Keratinocyte (primary cell): Measurements from ENCODE around the gene DNAJC22. TPM values are rescaled to one million over a fixed set of nuclear protein-coding genes. Genes with fewer than 3 reads are reported as not detected.

Experiments used
- DNase-seq: peaks from one replicate; pipeline ENCODE4 v3.0.0-alpha.2; 2011; ENCODE audit warnings: low read depth, missing footprints, low spot score
- FAIRE-seq: peaks from 2 replicates; lab custom pipeline; 2011; peaks lifted over from hg19 to GRCh38; lab: Jason Lieb, UNC
- H2AFZ ChIP-seq: 2 replicates; pipeline ENCODE4 v1.6.0; 2012; ENCODE audit warnings: low read length, control low read depth, inconsistent platforms; ENCODE audit not compliant: control insufficient read depth
- H3K27ac ChIP-seq: 2 replicates; pipeline ENCODE4 v1.5.1; 2011; ENCODE audit warnings: low read length; ENCODE audit not compliant: control insufficient read depth, insufficient read depth
- H3K27me3 ChIP-seq: 3 replicates; pipeline ENCODE4 v1.6.0; 2011; ENCODE audit warnings: low read length; ENCODE audit not compliant: control insufficient read depth, insufficient read depth; ENCODE audit errors: extremely low read depth
- H3K36me3 ChIP-seq, 2 experiments: 2 replicates in 1 of 2; 3 replicates in 1 of 2; pipeline ENCODE4 v1.5.1; 2011; ENCODE audit warnings: low read length in 2 of 2, mild to moderate bottlenecking in 1 of 2; ENCODE audit not compliant: control insufficient read depth in 2 of 2, insufficient read depth in 2 of 2; ENCODE audit errors: extremely low read depth in 1 of 2
- H3K4me1 ChIP-seq: 3 replicates; pipeline ENCODE4 v1.5.1; 2011; ENCODE audit warnings: low read length; ENCODE audit not compliant: control insufficient read depth, insufficient read depth; ENCODE audit errors: extremely low read depth
- H3K4me2 ChIP-seq: 3 replicates; pipeline ENCODE4 v1.6.0; 2011; ENCODE audit warnings: low read depth, low read length; ENCODE audit not compliant: control insufficient read depth, insufficient read depth; ENCODE audit errors: extremely low read depth
- H3K4me3 ChIP-seq, 3 experiments: fragments of 200-600 bp in 1 of 3; sonication (generic) in 1 of 3; 2 replicates in 2 of 3; 3 replicates in 1 of 3; pipeline ENCODE4 v1.5.1; 2011 to 2016; ENCODE audit warnings: low read length in 3 of 3, mild to moderate bottlenecking in 3 of 3, control low read depth in 2 of 3, inconsistent platforms in 1 of 3, low read depth in 1 of 3, mixed read lengths in 1 of 3, mixed run types in 1 of 3, moderate library complexity in 1 of 3; ENCODE audit not compliant: control insufficient read depth in 2 of 3, insufficient read depth in 2 of 3; ENCODE audit errors: extremely low read depth in 1 of 3
- H3K79me2 ChIP-seq: 2 replicates; pipeline ENCODE4 v1.6.0; 2012; ENCODE audit warnings: low read length; ENCODE audit not compliant: control insufficient read depth, insufficient read depth
- H3K9ac ChIP-seq: 3 replicates; pipeline ENCODE4 v1.6.0; 2011; ENCODE audit warnings: low read length; ENCODE audit not compliant: control insufficient read depth, insufficient read depth; ENCODE audit errors: extremely low read depth
- H3K9me1 ChIP-seq: 3 replicates; pipeline ENCODE4 v1.6.0; 2011; ENCODE audit warnings: low read length; ENCODE audit not compliant: control insufficient read depth, insufficient read depth; ENCODE audit errors: extremely low read depth
- H3K9me3 ChIP-seq: 2 replicates; pipeline ENCODE4 v1.5.1; 2012; ENCODE audit warnings: low read depth, low read length; ENCODE audit not compliant: control insufficient read depth
- H4K20me1 ChIP-seq: 3 replicates; pipeline ENCODE4 v1.6.0; 2011; ENCODE audit warnings: low read length; ENCODE audit not compliant: control insufficient read depth, insufficient read depth; ENCODE audit errors: extremely low read depth
- CTCF ChIP-seq, 3 experiments: IDR thresholded peaks in 1 of 3; conservative IDR thresholded peaks in 1 of 3; optimal IDR thresholded peaks in 1 of 3; 2 replicates in 2 of 3; 3 replicates in 1 of 3; pipeline versions ENCODE3 to v1.5.1; 2011; ENCODE audit warnings: low read length in 3 of 3, mild to moderate bottlenecking in 3 of 3, moderate library complexity in 2 of 3, control low read depth in 1 of 3, inconsistent platforms in 1 of 3; ENCODE audit not compliant: insufficient read depth in 2 of 3; ENCODE audit errors: extremely low read depth in 1 of 3
- EZH2 ChIP-seq: IDR thresholded peaks from one replicate; pipeline ENCODE4 v1.6.1; 2012; ENCODE audit warnings: inconsistent platforms, mild to moderate bottlenecking, low read length, moderate library complexity
- dilution Hi-C: fragments of 300-500 bp; cut with MboI; formaldehyde crosslinking; loops from one replicate; pipeline ENCODE4 v1.7.0; 2020; ENCODE audit warnings: low sequenced_read_pairs; ENCODE audit not compliant: extremely low pct_ligation_motif_present
- polyA plus RNA-seq, 5 experiments: library from polyadenylated mRNA; depleted of rRNA in 3 of 5; stranded (reverse) in 3 of 5; stranded (forward) in 1 of 5; unstranded in 1 of 5; fragments of >200 nt; gene quantifications; 1 replicate in 1 of 5; 2 replicates in 3 of 5; 3 replicates in 1 of 5; pipeline versions ENCODE4 v1.2.1 to v1.2.3, GENCODE V29; 2011 to 2012; ENCODE audit warnings: missing spikeins in 2 of 5, low read depth in 1 of 5, low replicate concordance in 1 of 5

Gene DNAJC22
- polyA plus RNA-seq, 1 donor (not counting 4 experiments of a cell fraction or from before 2014, with no cell fraction given) = not detected

- peak overlapping the region; percentile 42 for H2AFZ ChIP-seq
- peak overlapping the region; percentile 26 for H3K9ac ChIP-seq
- DNase-seq (no peak), FAIRE-seq (no peak)
- no peaks in the 10 kb centered on the region for H3K9me1 ChIP-seq
- TF ChIP-seq EZH2 = peak; percentile 98
- no peak for TF ChIP-seq CTCF (optimal IDR thresholded peaks at IDR 0.05 in 1 of 3, IDR thresholded peaks at IDR 0.05 in 1 of 3, conservative IDR thresholded peaks at IDR 0.05 in 1 of 3; ENCODE audit: extremely low read depth in 1 of 3, insufficient read depth in 2 of 3, low read length in 3 of 3)
- peaks cover 85% of the 10 kb centered on the region for H3K27me3 ChIP-seq
- no peak overlapping the region for H3K27ac ChIP-seq
- H3K9me3 ChIP-seq = no peaks in the 10 kb centered on the region
- H4K20me1 ChIP-seq = no peaks in the 10 kb centered on the region
- peaks cover 24% of the 10 kb centered on the region for H3K4me1 ChIP-seq
- no peaks in the 10 kb centered on the region for H3K36me3 ChIP-seq
- peak overlapping the region; percentile 63 for H3K4me2 ChIP-seq
- H3K4me3 ChIP-seq = peak overlapping the region; percentile 2 to 54 (median 38)
- dilution Hi-C loops = no loop called here
- H3K79me2 ChIP-seq = no peaks in the 10 kb centered on the region
Observed at GRCh38 chr12:49345051-49345824, 1.4 kb upstream of the DNAJC22 start.

DNA sequence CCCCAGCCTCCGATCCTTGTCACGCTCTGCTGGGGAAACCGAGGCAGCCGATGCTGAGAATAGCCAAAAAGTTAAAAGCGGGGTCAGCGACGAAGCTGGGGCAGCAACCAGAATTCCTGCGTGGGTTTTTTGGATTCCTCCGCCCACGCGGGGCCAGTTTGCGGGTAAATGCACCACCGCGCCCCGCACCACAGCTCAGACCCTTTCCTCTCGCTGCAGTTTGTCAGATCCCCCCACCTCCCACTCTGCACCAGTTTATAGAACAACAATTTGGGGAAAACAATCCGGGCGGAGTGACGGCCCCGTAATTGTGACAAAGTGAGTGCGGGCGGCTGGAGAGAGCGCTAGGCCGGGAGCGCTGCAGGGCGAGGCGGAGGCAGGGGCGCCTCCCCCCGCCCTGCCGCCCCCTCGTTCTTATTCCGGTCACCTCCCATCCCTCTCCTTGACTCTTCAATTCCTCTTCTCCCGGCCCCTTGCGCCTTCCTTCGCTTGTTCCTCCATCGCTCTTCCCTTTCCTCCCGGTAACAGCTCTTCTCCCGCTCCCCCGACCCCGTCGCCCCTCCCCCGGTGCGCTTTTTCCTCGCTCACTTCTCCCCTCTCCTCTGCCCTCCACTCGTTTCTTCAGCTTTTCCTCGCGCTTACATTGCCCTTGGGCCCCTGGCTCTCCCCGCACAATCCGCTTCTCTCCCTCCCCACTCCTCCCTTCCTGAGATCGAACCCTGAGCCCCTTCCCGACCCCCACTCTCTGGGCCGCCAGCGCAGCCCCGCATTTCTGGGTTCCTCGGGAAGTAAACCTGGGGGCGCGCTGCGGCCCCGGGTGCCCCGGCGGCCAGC lies 646 bp upstream of the DNAJC22 start:
- no peaks in the 10 kb centered on the region for H3K9me1 ChIP-seq
- H3K4me2 ChIP-seq = peak overlapping the region; percentile 63
- no peaks in the 10 kb centered on the region for H3K36me3 ChIP-seq
- no peak for FAIRE-seq
- peaks cover 81% of the 10 kb centered on the region for H3K27me3 ChIP-seq
- H4K20me1 ChIP-seq = no peaks in the 10 kb centered on the region
- H3K79me2 ChIP-seq = no peaks in the 10 kb centered on the region
- H3K4me1 ChIP-seq = peaks cover 24% of the 10 kb centered on the region
- no peaks in the 10 kb centered on the region for H3K9me3 ChIP-seq
- dilution Hi-C loops = no loop called here
- TF ChIP-seq EZH2 (peak; percentile 99), CTCF (optimal IDR thresholded peaks at IDR 0.05 in 1 of 3, IDR thresholded peaks at IDR 0.05 in 1 of 3, conservative IDR thresholded peaks at IDR 0.05 in 1 of 3; ENCODE audit: extremely low read depth in 1 of 3, insufficient read depth in 2 of 3, low read length in 3 of 3) (no peak)
- DNase-seq = no peak
- peak overlapping the region; percentile 26 for H3K9ac ChIP-seq
- H2AFZ ChIP-seq = peak overlapping the region; percentile 42
- H3K4me3 ChIP-seq = peak overlapping the region in 2 of 3 experiments; percentile 41 to 54
- no peak overlapping the region for H3K27ac ChIP-seq
